Measurements from ENCODE around the gene ALK. TPM values are rescaled to one million over a fixed set of nuclear protein-coding genes. Genes with fewer than 3 reads are reported as not detected.

Gene ALK
- total and polyA plus RNA-seq, 10 of the 15 experiments (the other 5 are each of a cell fraction or from before 2014, with no cell fraction given), result 0.11 TPM; not detected in 9

DNA sequence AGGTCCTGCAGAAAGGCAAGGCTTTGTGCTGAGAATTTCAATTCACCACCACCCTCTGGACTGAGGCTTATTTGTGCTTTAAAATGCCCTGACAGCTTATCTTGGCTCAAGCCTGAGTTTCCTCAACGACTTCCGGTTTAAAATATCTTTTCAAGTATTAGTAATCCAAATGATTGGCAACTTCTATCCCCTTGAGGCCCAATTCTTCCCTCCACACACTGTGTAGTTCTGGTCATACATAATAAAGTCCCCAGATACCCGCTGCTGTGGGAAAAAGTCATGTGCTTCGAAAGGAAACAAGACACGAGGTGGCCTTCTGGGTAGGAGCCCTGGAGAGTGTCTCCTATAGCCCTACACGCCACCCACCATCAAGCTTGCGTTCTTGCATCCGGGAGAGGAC, 393.4 kb downstream of the ALK start:
- no peak for TF ChIP-seq RFX5 (IDR thresholded peaks at IDR 0.05; ENCODE audit: low read depth, low read length)
- no peak for TF ChIP-seq TBL1XR1 (IDR thresholded peaks at IDR 0.05; ENCODE audit: low read depth, low read length)
- TF ChIP-seq, protein P1, sequence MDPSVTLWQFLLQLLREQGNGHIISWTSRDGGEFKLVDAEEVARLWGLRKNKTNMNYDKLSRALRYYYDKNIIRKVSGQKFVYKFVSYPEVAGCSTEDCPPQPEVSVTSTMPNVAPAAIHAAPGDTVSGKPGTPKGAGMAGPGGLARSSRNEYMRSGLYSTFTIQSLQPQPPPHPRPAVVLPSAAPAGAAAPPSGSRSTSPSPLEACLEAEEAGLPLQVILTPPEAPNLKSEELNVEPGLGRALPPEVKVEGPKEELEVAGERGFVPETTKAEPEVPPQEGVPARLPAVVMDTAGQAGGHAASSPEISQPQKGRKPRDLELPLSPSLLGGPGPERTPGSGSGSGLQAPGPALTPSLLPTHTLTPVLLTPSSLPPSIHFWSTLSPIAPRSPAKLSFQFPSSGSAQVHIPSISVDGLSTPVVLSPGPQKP (IDR thresholded peaks at IDR 0.05; ENCODE audit: low read depth, low read length), result no peak
- no peak for TF ChIP-seq CREB1 (IDR thresholded peaks at IDR 0.05; ENCODE audit: low read depth)
- no peak for TF ChIP-seq GATAD2B (conservative IDR thresholded peaks at IDR 0.05; ENCODE audit: low read depth)
- TF ChIP-seq ZNF274 (IDR thresholded peaks at IDR 0.05; ENCODE audit: insufficient read depth, insufficient read length), result no peak
- TF ChIP-seq, protein P2, sequence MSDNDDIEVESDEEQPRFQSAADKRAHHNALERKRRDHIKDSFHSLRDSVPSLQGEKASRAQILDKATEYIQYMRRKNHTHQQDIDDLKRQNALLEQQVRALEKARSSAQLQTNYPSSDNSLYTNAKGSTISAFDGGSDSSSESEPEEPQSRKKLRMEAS (IDR thresholded peaks at IDR 0.05; ENCODE audit: low read depth, low read length), result no peak
- TF ChIP-seq EZH2 (IDR thresholded peaks at IDR 0.05; ENCODE audit: borderline replicate concordance, control insufficient read depth, low read depth, low read length), result no peak
- BruUV-seq (replicated peaks), result no TSS peak
- in situ Hi-C loops (cut with MboI), result no loop called here

More for the DNA sequence above, 393.4 kb downstream of the ALK start:
- Histone ChIP-seq H3K27ac (ENCODE audit: control insufficient read depth, insufficient read depth) (no peak overlapping the region), H4K20me1 (ENCODE audit: control insufficient read depth, insufficient read depth) (no peaks in the 10 kb centered on the region), H3K9ac (ENCODE audit: control insufficient read depth, insufficient read depth, low read length) (no peak overlapping the region), H3K4me3 (no peak overlapping the region), H3K4me2 (ENCODE audit: control insufficient read depth, insufficient read depth) (no peak overlapping the region), H3K36me3 (ENCODE audit: control insufficient read depth in 2 of 2, insufficient read depth in 2 of 2, low read length in 1 of 2) (no peaks in the 10 kb centered on the region), H3K79me2 (ENCODE audit: control insufficient read depth, insufficient read depth, low read length) (no peaks in the 10 kb centered on the region), H2AFZ (ENCODE audit: control insufficient read depth, low read depth, low read length) (no peak overlapping the region), H3K27me3 (replicated peaks in 1 of 2; ENCODE audit: control insufficient read depth in 2 of 2, insufficient read depth in 2 of 2, low read length in 1 of 2) (peaks cover 2 to 3% of the 10 kb centered on the region in 2 experiments; a peak in 3 of 4 replicates), H3K4me1 (ENCODE audit: control insufficient read depth, insufficient read depth, low read length) (no peaks in the 10 kb centered on the region), H3K9me3 (replicated peaks; ENCODE audit: control insufficient read depth, insufficient read depth, low read length) (no peaks in the 10 kb centered on the region)
- FAIRE-seq, result no peak
- POLR2A ChIA-PET, result interaction anchor here (0.5 kb wide), 1 partner anchor 12 kb away, joined by 4 read pairs; no protein-coding TSS in a partner anchor
- intact Hi-C loops (cut with micrococcal nuclease; ENCODE audit: unreplicated experiment), result no loop called here
- SMC1A ChIA-PET (ENCODE audit: uncharacterized antibody, unreplicated experiment), result no interaction called here
- 30% methylated on average over 8 of the region's 8 CpGs for WGBS (ENCODE audit: insufficient coverage, insufficient replicate concordance, low lambda C conversion rate, missing lambda C conversion rate)
- ATAC-seq, result no peak
- no peak for DNase-seq (ENCODE audit: low read depth, low spot score)
- RAD21 ChIA-PET (ENCODE audit: unreplicated experiment), result no interaction called here
- CTCF ChIA-PET, result no interaction called here

Data from GM12878 (cell line).